Measurements from ENCODE around the gene CACNG7. TPM values are rescaled to one million over a fixed set of nuclear protein-coding genes. Genes with fewer than 3 reads are reported as not detected.
"Not testable (repeated sequence)": the region's sequence is repeated elsewhere in the genome, so short reads cannot be mapped to it uniquely, and the experiment has no call there.

The CACNG7 gene
- total RNA-seq, 1 experiment from 2014 or later = 22.7 TPM

DNA sequence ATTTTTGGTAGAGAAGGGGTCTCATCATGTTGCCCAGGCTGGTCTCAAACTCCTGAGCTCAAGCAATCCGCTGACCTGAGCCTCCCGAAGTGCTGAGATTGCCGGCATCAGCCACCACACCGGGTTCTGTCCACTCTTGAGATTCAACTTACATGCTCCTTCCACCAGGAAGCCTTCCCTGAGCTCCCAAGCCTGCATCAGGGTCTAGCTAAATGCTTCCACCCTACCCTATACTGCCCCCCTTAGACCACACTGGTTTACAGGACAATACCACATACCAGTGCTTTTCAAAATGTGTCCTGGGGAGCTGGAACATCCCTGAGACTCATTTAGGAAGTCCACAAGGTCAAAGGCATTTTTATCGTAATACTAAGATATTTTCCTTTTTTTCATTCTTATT is 38.5 kb downstream of the CACNG7 start:
- H3K36me3 Mint-ChIP-seq (ENCODE audit: insufficient read depth in 1 of 3, low read depth in 3 of 3) = 0 out of 7 replicates have a peak, but pooled peaks cover 0 to 2% (median 0%) of the 10 kb centered on the region in 3 experiments
- TF ChIP-seq, protein P1, sequence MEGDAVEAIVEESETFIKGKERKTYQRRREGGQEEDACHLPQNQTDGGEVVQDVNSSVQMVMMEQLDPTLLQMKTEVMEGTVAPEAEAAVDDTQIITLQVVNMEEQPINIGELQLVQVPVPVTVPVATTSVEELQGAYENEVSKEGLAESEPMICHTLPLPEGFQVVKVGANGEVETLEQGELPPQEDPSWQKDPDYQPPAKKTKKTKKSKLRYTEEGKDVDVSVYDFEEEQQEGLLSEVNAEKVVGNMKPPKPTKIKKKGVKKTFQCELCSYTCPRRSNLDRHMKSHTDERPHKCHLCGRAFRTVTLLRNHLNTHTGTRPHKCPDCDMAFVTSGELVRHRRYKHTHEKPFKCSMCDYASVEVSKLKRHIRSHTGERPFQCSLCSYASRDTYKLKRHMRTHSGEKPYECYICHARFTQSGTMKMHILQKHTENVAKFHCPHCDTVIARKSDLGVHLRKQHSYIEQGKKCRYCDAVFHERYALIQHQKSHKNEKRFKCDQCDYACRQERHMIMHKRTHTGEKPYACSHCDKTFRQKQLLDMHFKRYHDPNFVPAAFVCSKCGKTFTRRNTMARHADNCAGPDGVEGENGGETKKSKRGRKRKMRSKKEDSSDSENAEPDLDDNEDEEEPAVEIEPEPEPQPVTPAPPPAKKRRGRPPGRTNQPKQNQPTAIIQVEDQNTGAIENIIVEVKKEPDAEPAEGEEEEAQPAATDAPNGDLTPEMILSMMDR (conservative IDR thresholded peaks at IDR 0.05) = peak; percentile 68

DNA sequence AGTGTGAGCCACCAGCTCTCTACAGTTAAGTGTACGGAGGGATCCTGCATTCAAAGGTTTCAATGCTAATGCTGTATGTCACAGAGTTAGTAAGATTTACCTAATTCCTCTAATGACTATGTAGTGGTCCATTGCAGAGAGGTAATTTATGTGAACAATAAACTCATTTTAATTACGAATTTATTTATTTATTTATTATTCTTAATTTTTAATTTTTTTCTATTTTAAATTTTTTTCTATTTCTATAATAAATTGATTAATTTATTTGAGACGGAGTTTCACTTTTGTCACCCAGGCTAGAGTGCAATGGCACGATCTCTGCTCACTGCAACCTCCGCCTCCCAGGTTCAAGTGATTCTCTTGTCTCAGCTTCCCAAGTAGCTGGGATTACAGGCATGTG is 39.5 kb downstream of the CACNG7 start:
- not testable (repeated sequence) for DNase-seq; H2BK120ac ChIP-seq (ENCODE audit: low read depth, low read length, poor library complexity, severe bottlenecking); H3K9me3 ChIP-seq (ENCODE audit: control insufficient read depth, low read depth, low read length); H2AK5ac ChIP-seq (ENCODE audit: insufficient read length, low read length); H3K56ac ChIP-seq (ENCODE audit: insufficient read length, low read depth, low read length); H2BK20ac ChIP-seq (ENCODE audit: low read depth, low read length, poor library complexity, severe bottlenecking); H3K27me3 ChIP-seq (ENCODE audit: insufficient read depth, low read length); H4K5ac ChIP-seq (ENCODE audit: insufficient read length, low read depth, low read length); H3K23ac ChIP-seq (ENCODE audit: insufficient read length, low read depth, low read length); H4K8ac ChIP-seq (replicated peaks; ENCODE audit: insufficient read length, low read depth, low read length); H3K4me3 Mint-ChIP-seq; H3K79me1 ChIP-seq (ENCODE audit: insufficient read depth, low read depth, low read length, poor library complexity, severe bottlenecking); H3K18ac ChIP-seq (ENCODE audit: insufficient read length, low read depth, low read length); H4K91ac ChIP-seq (ENCODE audit: insufficient read length, low read depth, low read length); H2AFZ ChIP-seq (ENCODE audit: low read length); H3K4ac ChIP-seq (ENCODE audit: low read depth, low read length); H3K36me3 Mint-ChIP-seq (ENCODE audit: insufficient read depth in 1 of 3, low read depth in 3 of 3); H2BK15ac ChIP-seq (ENCODE audit: low read depth, low read length); H3K4me2 ChIP-seq (ENCODE audit: insufficient read depth, insufficient read length, low read length); H3K9ac ChIP-seq (ENCODE audit: extremely low read depth, insufficient read length, low read length); H3K4me1 ChIP-seq (ENCODE audit: insufficient read depth, low read length); H4K20me1 ChIP-seq (ENCODE audit: control insufficient read depth, insufficient read depth, insufficient read length); H3K27me3 Mint-ChIP-seq (ENCODE audit: low read depth); H2BK12ac ChIP-seq (ENCODE audit: insufficient read length, low read depth, low read length); H3K27ac Mint-ChIP-seq; H3T11ph ChIP-seq (ENCODE audit: low read length); H3K79me2 ChIP-seq (ENCODE audit: insufficient read depth, low read length); H3K27ac ChIP-seq (ENCODE audit: insufficient read length, low read depth, low read length); H2BK5ac ChIP-seq (ENCODE audit: insufficient read length, low read length); H3K23me2 ChIP-seq (ENCODE audit: insufficient read length, low read depth, low read length, poor library complexity, severe bottlenecking); H3K14ac ChIP-seq (ENCODE audit: insufficient read depth, low read length); H3K9me3 Mint-ChIP-seq
- no CpG with 5 or more reads among the region's 5 CpGs for WGBS (ENCODE audit: extremely low coverage, insufficient read length, low lambda C conversion rate)
- H3K4me1 Mint-ChIP-seq = peaks cover 16 to 37% of the 10 kb centered on the region in 2 experiments

More for the DNA sequence above, 38.5 kb downstream of the CACNG7 start:
- Histone ChIP-seq H4K5ac (ENCODE audit: insufficient read length, low read depth, low read length) (no peak overlapping the region), H2AFZ (ENCODE audit: low read length) (no peak overlapping the region), H3T11ph (ENCODE audit: low read length) (no peak overlapping the region), H4K20me1 (ENCODE audit: control insufficient read depth, insufficient read depth, insufficient read length) (no peaks in the 10 kb centered on the region), H3K27ac (ENCODE audit: insufficient read length, low read depth, low read length) (no peak overlapping the region), H3K27me3 (ENCODE audit: insufficient read depth, low read length) (no peaks in the 10 kb centered on the region), H3K9ac (ENCODE audit: extremely low read depth, insufficient read length, low read length) (no peak overlapping the region), H2AK5ac (ENCODE audit: insufficient read length, low read length) (no peak overlapping the region), H2BK15ac (ENCODE audit: low read depth, low read length) (no peak overlapping the region), H3K4ac (ENCODE audit: low read depth, low read length) (no peak overlapping the region), H2BK5ac (ENCODE audit: insufficient read length, low read length) (no peak overlapping the region), H2BK12ac (ENCODE audit: insufficient read length, low read depth, low read length) (no peak overlapping the region), H3K18ac (ENCODE audit: insufficient read length, low read depth, low read length) (no peak overlapping the region), H4K91ac (ENCODE audit: insufficient read length, low read depth, low read length) (no peak overlapping the region), H3K23me2 (ENCODE audit: insufficient read length, low read depth, low read length, poor library complexity, severe bottlenecking) (peaks cover 13% of the 10 kb centered on the region), H4K8ac (replicated peaks; ENCODE audit: insufficient read length, low read depth, low read length) (no peak overlapping the region), H2BK120ac (ENCODE audit: low read depth, low read length, poor library complexity, severe bottlenecking) (no peak overlapping the region), H3K9me3 (ENCODE audit: control insufficient read depth, low read depth, low read length) (no peaks in the 10 kb centered on the region), H3K4me2 (ENCODE audit: insufficient read depth, insufficient read length, low read length) (no peak overlapping the region), H3K79me2 (ENCODE audit: insufficient read depth, low read length) (no peaks in the 10 kb centered on the region), H3K14ac (ENCODE audit: insufficient read depth, low read length) (no peak overlapping the region), H2BK20ac (ENCODE audit: low read depth, low read length, poor library complexity, severe bottlenecking) (no peak overlapping the region), H3K23ac (ENCODE audit: insufficient read length, low read depth, low read length) (no peak overlapping the region), H3K56ac (ENCODE audit: insufficient read length, low read depth, low read length) (no peak overlapping the region), H3K4me1 (ENCODE audit: insufficient read depth, low read length) (peaks cover 4% of the 10 kb centered on the region; the same call in 1 of the 2 replicates), H3K79me1 (ENCODE audit: insufficient read depth, low read depth, low read length, poor library complexity, severe bottlenecking) (no peaks in the 10 kb centered on the region)
- H3K27ac Mint-ChIP-seq = peak overlapping the region in 2 of 3 experiments; percentile 40 to 79; a peak in 3 of 7 replicates
- peak; percentile 83 for DNase-seq
- H3K27me3 Mint-ChIP-seq (ENCODE audit: low read depth) = peaks cover 8% of the 10 kb centered on the region
- WGBS (ENCODE audit: extremely low coverage, insufficient read length, low lambda C conversion rate) = no CpG with 5 or more reads among the region's 5 CpGs
- H3K4me1 Mint-ChIP-seq = peaks cover 17 to 38% of the 10 kb centered on the region in 2 experiments
- no peak overlapping the region for H3K4me3 Mint-ChIP-seq
- no peaks in the 10 kb centered on the region; a peak in 2 of 5 replicates for H3K9me3 Mint-ChIP-seq
